Testis (tissue), 2 donors: ENCODE data around the gene OR5B17.

ENCODE experiments used
- POLR2A ChIP-seq: fragments of 450-650 bp; IDR thresholded peaks from one replicate; pipeline ENCODE4 v1.6.1; 2017; ENCODE audit warnings: antibody characterized with exemption, mild to moderate bottlenecking, moderate library complexity
- TF ChIP-seq, protein P1 (sequence below), 3 experiments: fragments of 450-650 bp in 2 of 3; fragments of 200-600 bp in 1 of 3; sonication (generic) in 1 of 3; IDR thresholded peaks; one replicate each; pipeline ENCODE4 v1.5.1; 2016 to 2019; ENCODE audit warnings: antibody characterized with exemption in 3 of 3, mild to moderate bottlenecking in 2 of 3, moderate library complexity in 1 of 3

DNA sequence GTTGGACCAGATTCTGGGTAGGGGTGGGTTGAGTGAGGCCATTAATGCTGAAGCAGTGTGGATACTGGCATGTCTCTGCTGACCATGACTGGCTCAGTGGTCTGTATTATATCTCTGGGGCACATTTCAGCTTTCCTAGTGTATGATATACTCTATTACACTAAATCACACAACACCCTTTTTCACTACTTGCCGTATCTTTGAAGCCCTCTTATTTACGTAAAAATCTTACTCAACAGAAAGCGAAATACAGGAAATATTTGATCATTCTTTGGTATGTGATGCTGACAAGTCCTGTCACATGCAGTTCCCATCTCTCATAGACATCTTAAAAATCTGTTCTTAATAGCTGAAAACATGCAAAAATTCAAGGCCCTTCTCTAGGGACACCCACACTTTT lies 40.3 kb downstream of the OR5B17 start:
- TF ChIP-seq, protein P1, sequence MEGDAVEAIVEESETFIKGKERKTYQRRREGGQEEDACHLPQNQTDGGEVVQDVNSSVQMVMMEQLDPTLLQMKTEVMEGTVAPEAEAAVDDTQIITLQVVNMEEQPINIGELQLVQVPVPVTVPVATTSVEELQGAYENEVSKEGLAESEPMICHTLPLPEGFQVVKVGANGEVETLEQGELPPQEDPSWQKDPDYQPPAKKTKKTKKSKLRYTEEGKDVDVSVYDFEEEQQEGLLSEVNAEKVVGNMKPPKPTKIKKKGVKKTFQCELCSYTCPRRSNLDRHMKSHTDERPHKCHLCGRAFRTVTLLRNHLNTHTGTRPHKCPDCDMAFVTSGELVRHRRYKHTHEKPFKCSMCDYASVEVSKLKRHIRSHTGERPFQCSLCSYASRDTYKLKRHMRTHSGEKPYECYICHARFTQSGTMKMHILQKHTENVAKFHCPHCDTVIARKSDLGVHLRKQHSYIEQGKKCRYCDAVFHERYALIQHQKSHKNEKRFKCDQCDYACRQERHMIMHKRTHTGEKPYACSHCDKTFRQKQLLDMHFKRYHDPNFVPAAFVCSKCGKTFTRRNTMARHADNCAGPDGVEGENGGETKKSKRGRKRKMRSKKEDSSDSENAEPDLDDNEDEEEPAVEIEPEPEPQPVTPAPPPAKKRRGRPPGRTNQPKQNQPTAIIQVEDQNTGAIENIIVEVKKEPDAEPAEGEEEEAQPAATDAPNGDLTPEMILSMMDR (IDR thresholded peaks at IDR 0.05) = no peak
- no peak for TF ChIP-seq POLR2A
